Gastroesophageal sphincter (tissue), 3 donors: Measurements from ENCODE around the gene PUDP.

Source experiments
- CTCF ChIP-seq, 4 experiments: fragments of 200-600 bp in 2 of 4; fragments of 450-650 bp in 2 of 4; sonication (generic) in 1 of 4; IDR thresholded peaks; one replicate each; pipeline ENCODE4 v1.5.1; 2017 to 2019; ENCODE audit warnings: antibody characterized with exemption in 4 of 4, mild to moderate bottlenecking in 2 of 4, moderate library complexity in 2 of 4
- EP300 ChIP-seq: sonication (generic); formaldehyde crosslinking; IDR thresholded peaks from one replicate; pipeline ENCODE4 v1.6.1; 2017; ENCODE audit warnings: antibody characterized with exemption, mild to moderate bottlenecking
- POLR2AphosphoS5 ChIP-seq: sonication (generic); formaldehyde crosslinking; IDR thresholded peaks from one replicate; pipeline ENCODE4 v1.6.1; 2017; ENCODE audit warnings: antibody characterized with exemption

DNA sequence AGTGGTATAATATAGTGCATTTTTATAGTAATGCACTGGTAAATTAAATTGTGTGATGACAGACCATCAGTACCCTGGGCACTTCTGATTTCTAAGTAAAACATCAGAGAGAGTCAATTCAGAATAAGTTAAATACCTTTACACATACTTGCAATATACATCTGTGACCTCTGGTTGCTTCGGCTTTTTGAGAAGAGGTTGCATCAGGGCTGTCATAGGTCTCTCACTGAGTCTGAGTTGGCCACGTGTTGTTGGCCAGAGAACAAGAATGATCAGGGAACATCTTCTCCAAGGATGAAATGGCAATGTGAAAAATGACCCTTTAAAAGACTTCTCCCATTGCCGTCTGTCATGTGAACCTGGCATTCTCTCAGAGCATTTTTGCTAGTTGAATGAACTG, 36.9 kb upstream of the PUDP start:
- TF ChIP-seq CTCF (IDR thresholded peaks at IDR 0.05), result no peak
- no peak for TF ChIP-seq POLR2AphosphoS5
- TF ChIP-seq EP300, result no peak
